Ovary (tissue), 9 donors: ENCODE data around the gene RSL1D1. TPM values are rescaled to one million over a fixed set of nuclear protein-coding genes. Genes with fewer than 3 reads are reported as not detected.

Experiments
- DNase-seq, 5 donors: peaks; one replicate each; pipeline ENCODE4 v3.0.0-alpha.2; 2019 to 2020
- H3K27ac ChIP-seq, 2 donors: fragments of 200-600 bp; one replicate each; pipeline versions ENCODE4 v1.5.1 to v1.8.0; 2019 to 2022
- H3K27me3 ChIP-seq: fragments of 200-600 bp; one replicate; pipeline ENCODE4 v1.8.0; 2022
- H3K36me3 ChIP-seq: fragments of 200-600 bp; sonication (generic); one replicate; pipeline ENCODE4 v1.5.1; 2019
- H3K4me1 ChIP-seq: one replicate; pipeline ENCODE4 v1.8.1; 2013; ENCODE audit warnings: mild to moderate bottlenecking, moderate library complexity; ENCODE audit not compliant: insufficient read depth
- H3K4me3 ChIP-seq: fragments of 200-600 bp; sonication (generic); one replicate; pipeline ENCODE4 v1.5.1; 2017
- H3K9me3 ChIP-seq, 2 donors: fragments of 200-600 bp in 1 of 2; sonication (generic) in 1 of 2; one replicate each; pipeline versions ENCODE4 v1.5.1 to v1.8.1; 2013 to 2019; ENCODE audit warnings: mild to moderate bottlenecking in 1 of 2, moderate library complexity in 1 of 2
- CTCF ChIP-seq, 3 donors: fragments of 450-650 bp in 2 of 3; fragments of 200-600 bp in 1 of 3; IDR thresholded peaks; one replicate each; pipeline versions ENCODE4 v1.5.1 to v1.8.0; 2016 to 2022; ENCODE audit warnings: antibody characterized with exemption in 3 of 3, mild to moderate bottlenecking in 1 of 3
- EP300 ChIP-seq: sonication (generic); formaldehyde crosslinking; IDR thresholded peaks from one replicate; pipeline ENCODE4 v1.6.1; 2017; ENCODE audit warnings: antibody characterized with exemption
- POLR2A ChIP-seq: fragments of 450-650 bp; IDR thresholded peaks from one replicate; pipeline ENCODE4 v1.6.1; 2017; ENCODE audit warnings: antibody characterized with exemption, mild to moderate bottlenecking, moderate library complexity
- WGBS, 3 donors: extraction: QIAGEN DNeasy Blood & Tissue Kit in 1 of 3; methylation state at CpG; one replicate each; pipeline versions ENCODE4 v1.1.5 to v1.1.7; 2013 to 2017; 5-methylcytosine and 5-hydroxymethylcytosine counted together
- intact Hi-C, 4 donors: fragments of 100-400 bp; cut with DNase I; formaldehyde crosslinking; loops; one replicate each; pipeline versions ENCODE4 v1.11.0 to v1.15.1; 2022 to 2023
- polyA plus RNA-seq, 2 donors: library from polyadenylated mRNA; stranded (reverse); fragments of 200-250 nt in 1 of 2; fragments of 350-450 nt in 1 of 2; fragmentation: Illumina TruSeq in 1 of 2; extraction: RNeasy Lipid Tissue Mini Kit (QIAGEN cat#74804) in 1 of 2; gene quantifications; one replicate each; pipeline ENCODE4 v1.2.3, GENCODE V29; 2013 to 2014
- total RNA-seq, 7 donors: library from RNA; depleted of rRNA in 2 of 7; stranded (reverse); fragments of >200 nt in 2 of 7; fragmentation: NEBNext Ultra II Directional in 3 of 7; extraction: Animal tissue kit (Norgen Biotek cat#: 25700) in 3 of 7; gene quantifications; one replicate each; pipeline versions ENCODE4 v1.1.0 to v1.2.4, GENCODE V29; 2016 to 2023
- donor health status: DM: no; HTN: no; CAD: no; lungs with moderate emphysema.
- donor health status: DM: no; HTN: no; CAD: no.
- donor health status: Bipolar disorder and iron deficiency.
- donor health status: DM: yes; HTN: yes; CAD: no.
- donor health status: DM: no; HTN: no; CAD: no.
- donor health status: DM: yes; HTN: yes; CAD: no.

The RSL1D1 gene
- total and polyA plus RNA-seq, 9 donors: 168 to 406 (median 281) TPM

GRCh38 chr16:11799509-11800381 is 51.6 kb downstream of the RSL1D1 start:
- WGBS, 3 donors: 85 to 92% (median 87%) methylated on average over 14 of the region's 14 CpGs
- no peaks in the 10 kb centered on the region for H3K27me3 ChIP-seq
- no peak for DNase-seq
- TF ChIP-seq CTCF (IDR thresholded peaks at IDR 0.05): no peak
- no peak for TF ChIP-seq POLR2A
- TF ChIP-seq EP300: no peak
- no peak overlapping the region for H3K27ac ChIP-seq
- peaks cover 11% of the 10 kb centered on the region for H3K4me1 ChIP-seq
- H3K36me3 ChIP-seq: no peaks in the 10 kb centered on the region
- intact Hi-C loops: loop anchor here in 1 of 4 donors (10.0 kb wide), 1 partner anchor 55 kb away; the partner anchor contains the start of gene TXNDC11
- H3K4me3 ChIP-seq: no peak overlapping the region
- no peaks in the 10 kb centered on the region for H3K9me3 ChIP-seq

DNA sequence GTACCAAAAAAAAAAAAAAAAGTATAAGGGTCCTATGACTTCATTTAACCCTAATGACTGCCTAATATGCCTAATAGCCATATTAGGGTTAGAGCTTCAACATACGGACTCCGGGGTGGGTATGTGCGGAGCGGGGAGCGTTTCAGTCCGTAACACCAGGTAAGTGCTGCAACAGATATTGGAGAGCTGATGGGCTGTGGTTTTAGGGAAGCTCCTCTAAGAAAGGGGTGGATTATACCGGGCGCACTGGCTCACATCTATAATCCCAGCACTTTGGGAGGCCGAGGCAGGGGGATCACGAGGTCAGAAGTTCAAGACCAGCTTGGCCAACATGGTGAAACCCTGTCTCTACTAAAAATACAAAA is 52.3 kb downstream of the RSL1D1 start:
- Histone ChIP-seq H3K4me3 (no peak overlapping the region), H3K27me3 (no peaks in the 10 kb centered on the region), H3K4me1 (peaks cover 11% of the 10 kb centered on the region), H3K36me3 (no peaks in the 10 kb centered on the region), H3K27ac (no peak overlapping the region), H3K9me3 (no peaks in the 10 kb centered on the region)
- no peak for DNase-seq
- 94 to 96% (median 96%) methylated on average over 10 of the region's 10 CpGs for WGBS, 3 donors
- TF ChIP-seq EP300: no peak
- TF ChIP-seq POLR2A: no peak
- TF ChIP-seq CTCF (IDR thresholded peaks at IDR 0.05): no peak
- intact Hi-C loops: loop anchor here in 1 of 4 donors (10.0 kb wide), 1 partner anchor 54 kb away; the partner anchor contains the start of gene TXNDC11

GRCh38 chr16:11797957-11798299 is 53.4 kb downstream of the RSL1D1 start:
- 2 to 7% (median 4%) methylated on average over 7 of the region's 7 CpGs for WGBS, 3 donors
- H3K4me3 ChIP-seq: peak overlapping the region; percentile 61

More at GRCh38 chr16:11797957-11798299, 53.4 kb downstream of the RSL1D1 start:
- H3K27me3 ChIP-seq: no peaks in the 10 kb centered on the region
- peak in 2 of 5 donors; percentile 18 to 46 for DNase-seq
- H3K27ac ChIP-seq: peak overlapping the region; percentile 93 to 98
- no peaks in the 10 kb centered on the region for H3K9me3 ChIP-seq
- H3K4me1 ChIP-seq: peaks cover 11% of the 10 kb centered on the region
- TF ChIP-seq POLR2A (no peak), EP300 (no peak), CTCF (IDR thresholded peaks at IDR 0.05) (no peak)
- intact Hi-C loops: loop anchor here in 2 of 4 donors (2.0 to 10.0 kb wide), 2 partner anchors 53 to 55 kb away; partner anchors contain the start of gene TXNDC11 (in 2 of the 2)
- no peaks in the 10 kb centered on the region for H3K36me3 ChIP-seq
